Suprapubic skin (tissue), 3 donors: ENCODE measurements around the gene ARL5C.

Source experiments
- CTCF ChIP-seq, 2 donors: fragments of 200-600 bp in 1 of 2; fragments of 450-650 bp in 1 of 2; sonication (generic) in 1 of 2; IDR thresholded peaks; one replicate each; pipeline ENCODE4 v1.5.1; 2016 to 2019; ENCODE audit warnings: antibody characterized with exemption in 2 of 2, mild to moderate bottlenecking in 1 of 2, moderate library complexity in 1 of 2
- POLR2A ChIP-seq, 2 donors: fragments of 450-650 bp; IDR thresholded peaks; one replicate each; pipeline ENCODE4 v1.6.1; 2017; ENCODE audit warnings: antibody characterized with exemption in 2 of 2, mild to moderate bottlenecking in 2 of 2, moderate library complexity in 2 of 2

GRCh38 chr17:39145143-39145542, 20.8 kb downstream of the ARL5C start:
- no peak for TF ChIP-seq CTCF (IDR thresholded peaks at IDR 0.05)
- TF ChIP-seq POLR2A (IDR thresholded peaks at IDR 0.05), result no peak
